Neural progenitor cell (in vitro differentiated cells): ENCODE data around the gene LRP1. TPM values are rescaled to one million over a fixed set of nuclear protein-coding genes. Genes with fewer than 3 reads are reported as not detected.

ENCODE experiments used
- DNase-seq: peaks from one replicate; pipeline ENCODE4 v3.0.0-alpha.2; 2016; ENCODE audit warnings: low spot score
- H2AFZ ChIP-seq: fragments of 200-600 bp; sonication (generic); replicated peaks from 2 replicates; pipeline ENCODE4 v1.6.1; 2016; ENCODE audit warnings: antibody characterized with exemption
- H3F3A ChIP-seq: fragments of 200-600 bp; sonication (generic); 2 replicates; pipeline ENCODE4 v1.6.1; 2016; ENCODE audit warnings: antibody characterized with exemption, low read depth
- H3K27ac ChIP-seq: fragments of 200-600 bp; sonication (generic); 2 replicates; pipeline ENCODE4 v1.5.1; 2016; ENCODE audit warnings: mild to moderate bottlenecking
- H3K27me3 ChIP-seq: fragments of 200-600 bp; sonication (generic); 2 replicates; pipeline ENCODE4 v1.6.1; 2016; ENCODE audit warnings: mild to moderate bottlenecking, moderate library complexity
- H3K36me3 ChIP-seq: fragments of 200-600 bp; sonication (generic); 2 replicates; pipeline ENCODE4 v1.5.1; 2016
- H3K4me1 ChIP-seq: fragments of 200-600 bp; sonication (generic); 2 replicates; pipeline ENCODE4 v1.6.1; 2016; ENCODE audit warnings: mixed run types
- H3K4me2 ChIP-seq: fragments of 200-600 bp; sonication (generic); 2 replicates; pipeline ENCODE4 v1.6.1; 2016
- H3K4me3 ChIP-seq: fragments of 200-600 bp; sonication (generic); 2 replicates; pipeline ENCODE4 v1.5.1; 2016
- H3K79me2 ChIP-seq: fragments of 200-600 bp; sonication (generic); 2 replicates; pipeline ENCODE4 v1.6.1; 2016; ENCODE audit warnings: low read depth
- H3K9ac ChIP-seq: fragments of 200-600 bp; sonication (generic); 2 replicates; pipeline ENCODE4 v1.6.1; 2016
- H3K9me3 ChIP-seq: fragments of 200-600 bp; sonication (generic); 2 replicates; pipeline ENCODE4 v1.5.1; 2016; ENCODE audit warnings: low read depth
- H4K20me1 ChIP-seq: fragments of 200-600 bp; sonication (generic); 2 replicates; pipeline ENCODE4 v1.6.1; 2016; ENCODE audit warnings: low read depth
- H3K27ac Mint-ChIP-seq: 3 replicates; pipeline ENCODE4 v1.8.0; 2021; ENCODE audit warnings: mixed read lengths
- H3K27me3 Mint-ChIP-seq: 2 replicates; pipeline ENCODE4 v1.8.0; 2022; ENCODE audit warnings: low read depth, mild to moderate bottlenecking, inconsistent platforms, moderate library complexity, mixed read lengths; ENCODE audit not compliant: insufficient read depth
- H3K36me3 Mint-ChIP-seq: 3 replicates; pipeline ENCODE4 v1.8.0; 2021; ENCODE audit warnings: mixed read lengths
- H3K4me1 Mint-ChIP-seq: 3 replicates; pipeline ENCODE4 v1.8.0; 2021; ENCODE audit warnings: mixed read lengths
- H3K4me3 Mint-ChIP-seq: 3 replicates; pipeline ENCODE4 v1.8.0; 2021; ENCODE audit warnings: mild to moderate bottlenecking, moderate library complexity, mixed read lengths
- H3K9me3 Mint-ChIP-seq: 3 replicates; pipeline ENCODE4 v1.8.0; 2020; ENCODE audit warnings: mixed read lengths
- CTCF ChIP-seq: fragments of 200-600 bp; sonication (generic); IDR thresholded peaks from 2 replicates; pipeline ENCODE4 v1.5.1; 2017; ENCODE audit warnings: antibody characterized with exemption, mild to moderate bottlenecking
- EZH2 ChIP-seq: fragments of 200-600 bp; sonication (generic); IDR thresholded peaks from 2 replicates; pipeline ENCODE4 v1.6.1; 2017; ENCODE audit warnings: antibody characterized with exemption, mild to moderate bottlenecking, moderate library complexity
- EZH2phosphoT487 ChIP-seq: fragments of 200-600 bp; sonication (generic); IDR thresholded peaks from 2 replicates; pipeline ENCODE4 v1.6.1; 2017; ENCODE audit warnings: antibody characterized with exemption
- total RNA-seq: library from RNA; depleted of rRNA; stranded (reverse); fragments of >200 nt; gene quantifications from 2 replicates; pipeline ENCODE4 v1.2.3, GENCODE V29; 2015; ENCODE audit warnings: low replicate concordance

The LRP1 gene
- total RNA-seq, 1 donor from 2014 or later = 13.9 TPM

DNA sequence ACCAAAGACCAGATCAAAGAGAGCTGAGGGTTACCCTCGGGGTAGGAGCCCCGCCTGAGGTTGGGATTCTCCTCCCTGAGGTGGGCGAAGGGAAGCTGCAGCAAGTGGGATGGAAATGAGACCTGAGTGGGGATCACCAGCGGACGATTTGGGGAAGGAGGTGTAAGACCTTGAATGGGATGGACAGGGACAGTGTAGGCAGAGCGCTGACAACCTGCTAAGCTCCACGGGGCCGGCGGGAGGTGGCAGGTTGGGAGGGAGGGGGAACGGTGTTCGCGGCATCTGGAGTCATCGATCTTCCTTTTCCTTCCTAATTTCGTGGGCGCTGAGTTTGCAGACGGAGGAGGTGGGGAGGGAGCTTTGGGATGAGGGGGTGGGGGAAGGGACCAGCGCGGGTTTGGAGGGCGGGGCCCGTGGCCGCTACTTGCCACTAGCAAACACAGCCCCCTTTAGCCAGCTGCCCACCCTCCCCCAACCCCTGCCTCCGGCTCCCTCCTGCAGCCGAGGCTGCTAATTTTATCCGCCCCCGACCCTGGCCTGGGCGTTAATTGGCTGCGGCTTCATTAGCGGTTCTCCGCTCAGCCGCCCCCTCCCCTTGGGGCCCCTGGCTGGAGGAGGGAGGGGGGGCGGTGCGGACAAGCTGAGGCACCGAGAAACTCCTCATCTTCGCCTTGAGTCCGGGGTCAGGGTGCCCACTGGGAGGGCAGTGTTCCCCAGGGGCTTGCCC, 98.5 kb downstream of the LRP1 start:
- Histone ChIP-seq H3K79me2 (peaks cover 17% of the 10 kb centered on the region), H3K9me3 (no peaks in the 10 kb centered on the region), H3F3A (peaks cover 27% of the 10 kb centered on the region), H3K9ac (no peak overlapping the region), H3K4me1 (peaks cover 32% of the 10 kb centered on the region), H2AFZ (no peak overlapping the region), H3K4me3 (peak overlapping the region; percentile 43), H3K4me2 (peak overlapping the region; percentile 90), H4K20me1 (peaks cover 38% of the 10 kb centered on the region), H3K36me3 (no peaks in the 10 kb centered on the region), H3K27ac (no peak overlapping the region), H3K27me3 (peaks cover 76% of the 10 kb centered on the region)
- Mint-ChIP-seq H3K27ac (no peak overlapping the region), H3K36me3 (peaks cover under 1% of the 10 kb centered on the region), H3K9me3 (peaks cover 4% of the 10 kb centered on the region), H3K4me3 (peak overlapping the region; percentile 82), H3K4me1 (peaks cover 53% of the 10 kb centered on the region), H3K27me3 (peaks cover 62% of the 10 kb centered on the region)
- DNase-seq = peak; percentile 74
- TF ChIP-seq EZH2phosphoT487 = peak; percentile 34
- TF ChIP-seq EZH2 = peak; percentile 74
- TF ChIP-seq CTCF = no peak

GRCh38 chr12:57227315-57228115, 99.2 kb downstream of the LRP1 start:
- Mint-ChIP-seq H3K27me3 (peaks cover 54% of the 10 kb centered on the region), H3K36me3 (peaks cover 6% of the 10 kb centered on the region), H3K9me3 (peaks cover 4% of the 10 kb centered on the region), H3K4me1 (peaks cover 53% of the 10 kb centered on the region), H3K4me3 (peak overlapping the region; percentile 77), H3K27ac (no peak overlapping the region)
- Histone ChIP-seq H3F3A (peaks cover 27% of the 10 kb centered on the region), H3K4me2 (peak overlapping the region; percentile 90), H3K4me1 (peaks cover 24% of the 10 kb centered on the region), H3K4me3 (peak overlapping the region; percentile 43), H3K27me3 (peaks cover 68% of the 10 kb centered on the region), H3K79me2 (peaks cover 17% of the 10 kb centered on the region), H4K20me1 (peaks cover 38% of the 10 kb centered on the region), H3K9me3 (no peaks in the 10 kb centered on the region), H3K36me3 (no peaks in the 10 kb centered on the region), H3K9ac (no peak overlapping the region), H2AFZ (no peak overlapping the region), H3K27ac (no peak overlapping the region)
- TF ChIP-seq CTCF (no peak), EZH2phosphoT487 (no peak), EZH2 (no peak)
- DNase-seq = no peak

- Histone ChIP-seq H3K4me2 (no peak overlapping the region), H3K36me3 (no peaks in the 10 kb centered on the region), H3K79me2 (peaks cover 17% of the 10 kb centered on the region), H2AFZ (peak overlapping the region; percentile 20), H3K27me3 (peaks cover 52% of the 10 kb centered on the region), H3K9ac (no peak overlapping the region), H3K4me1 (peaks cover 23% of the 10 kb centered on the region), H3K9me3 (no peaks in the 10 kb centered on the region), H3K4me3 (peak overlapping the region; percentile 62), H4K20me1 (peaks cover 38% of the 10 kb centered on the region), H3K27ac (no peak overlapping the region), H3F3A (peaks cover 23% of the 10 kb centered on the region)
- Mint-ChIP-seq H3K36me3 (peaks cover 17% of the 10 kb centered on the region), H3K4me1 (peaks cover 45% of the 10 kb centered on the region), H3K27me3 (peaks cover 38% of the 10 kb centered on the region), H3K27ac (peak overlapping the region; percentile 43), H3K9me3 (no peaks in the 10 kb centered on the region), H3K4me3 (peak overlapping the region; percentile 97)
- TF ChIP-seq EZH2 (no peak), CTCF (no peak), EZH2phosphoT487 (no peak)
- DNase-seq = no peak
These were observed 100.9 kb downstream of the LRP1 start for GRCh38 chr12:57229046-57229633.
